ENCODE results near the gene LCLAT1. TPM values are rescaled to one million over a fixed set of nuclear protein-coding genes. Genes with fewer than 3 reads are reported as not detected.
A peak's percentile ranks its signal among the peaks of the same experiment; 100 is the strongest.
"Not testable (repeated sequence)": the region's sequence is repeated elsewhere in the genome, so short reads cannot be mapped to it uniquely, and the experiment has no call there.

The LCLAT1 gene
- total RNA-seq, 1 experiment from 2014 or later: 10.5 TPM

GRCh38 chr2:30577151-30577550, 130.1 kb downstream of the LCLAT1 start:
- peak; percentile 10 for DNase-seq

GRCh38 chr2:30580391-30580790, 133.3 kb downstream of the LCLAT1 start:
- H3K4me3 ChIP-seq (ENCODE audit: insufficient read depth, low read depth, low read length): no peak overlapping the region
- DNase-seq: peak; percentile 15
- no peaks in the 10 kb centered on the region for H3K36me3 ChIP-seq (replicated peaks; ENCODE audit: control insufficient read depth, insufficient read depth, low read length)
- H3K27me3 ChIP-seq (ENCODE audit: control insufficient read depth, insufficient read depth, low read length): no peaks in the 10 kb centered on the region

More at GRCh38 chr2:30577151-30577550, 130.1 kb downstream of the LCLAT1 start:
- Histone ChIP-seq H3K4me3 (ENCODE audit: insufficient read depth, low read depth, low read length) (no peak overlapping the region), H3K27me3 (ENCODE audit: control insufficient read depth, insufficient read depth, low read length) (no peaks in the 10 kb centered on the region), H3K36me3 (replicated peaks; ENCODE audit: control insufficient read depth, insufficient read depth, low read length) (no peaks in the 10 kb centered on the region)

GRCh38 chr2:30582521-30582920, 135.5 kb downstream of the LCLAT1 start:
- no peaks in the 10 kb centered on the region for H3K36me3 ChIP-seq (replicated peaks; ENCODE audit: control insufficient read depth, insufficient read depth, low read length)

GRCh38 chr2:30583204-30583749, 136.2 kb downstream of the LCLAT1 start:
- DNase-seq: no peak
- Histone ChIP-seq H3K27me3 (ENCODE audit: control insufficient read depth, insufficient read depth, low read length) (no peaks in the 10 kb centered on the region), H3K36me3 (replicated peaks; ENCODE audit: control insufficient read depth, insufficient read depth, low read length) (no peaks in the 10 kb centered on the region), H3K4me3 (ENCODE audit: insufficient read depth, low read depth, low read length) (no peak overlapping the region)

More at GRCh38 chr2:30582521-30582920, 135.5 kb downstream of the LCLAT1 start:
- Histone ChIP-seq H3K27me3 (ENCODE audit: control insufficient read depth, insufficient read depth, low read length) (no peaks in the 10 kb centered on the region), H3K4me3 (ENCODE audit: insufficient read depth, low read depth, low read length) (no peak overlapping the region)
- no peak for DNase-seq

GRCh38 chr2:30584116-30584515, 137.1 kb downstream of the LCLAT1 start:
- Histone ChIP-seq H3K4me3 (ENCODE audit: insufficient read depth, low read depth, low read length) (no peak overlapping the region), H3K36me3 (replicated peaks; ENCODE audit: control insufficient read depth, insufficient read depth, low read length) (no peaks in the 10 kb centered on the region), H3K27me3 (ENCODE audit: control insufficient read depth, insufficient read depth, low read length) (no peaks in the 10 kb centered on the region)
- no peak for DNase-seq

GRCh38 chr2:30588994-30589393, 141.9 kb downstream of the LCLAT1 start:
- DNase-seq: no peak
- no peaks in the 10 kb centered on the region for H3K27me3 ChIP-seq (ENCODE audit: control insufficient read depth, insufficient read depth, low read length)
- H3K36me3 ChIP-seq (replicated peaks; ENCODE audit: control insufficient read depth, insufficient read depth, low read length): no peaks in the 10 kb centered on the region
- H3K4me3 ChIP-seq (ENCODE audit: insufficient read depth, low read depth, low read length): no peak overlapping the region

GRCh38 chr2:30590407-30590806, 143.4 kb downstream of the LCLAT1 start:
- no peak for DNase-seq
- Histone ChIP-seq H3K27me3 (ENCODE audit: control insufficient read depth, insufficient read depth, low read length) (no peaks in the 10 kb centered on the region), H3K4me3 (ENCODE audit: insufficient read depth, low read depth, low read length) (no peak overlapping the region), H3K36me3 (replicated peaks; ENCODE audit: control insufficient read depth, insufficient read depth, low read length) (no peaks in the 10 kb centered on the region)

- no peaks in the 10 kb centered on the region for H3K36me3 ChIP-seq (replicated peaks; ENCODE audit: control insufficient read depth, insufficient read depth, low read length)
- H3K27me3 ChIP-seq (ENCODE audit: control insufficient read depth, insufficient read depth, low read length): no peaks in the 10 kb centered on the region
- no peak overlapping the region for H3K4me3 ChIP-seq (ENCODE audit: insufficient read depth, low read depth, low read length)
- no peak for DNase-seq
These were observed 144.1 kb downstream of the LCLAT1 start for GRCh38 chr2:30591186-30591585.

- no peak overlapping the region for H3K4me3 ChIP-seq (ENCODE audit: insufficient read depth, low read depth, low read length)
- no peak for DNase-seq
- no peaks in the 10 kb centered on the region for H3K27me3 ChIP-seq (ENCODE audit: control insufficient read depth, insufficient read depth, low read length)
- H3K36me3 ChIP-seq (replicated peaks; ENCODE audit: control insufficient read depth, insufficient read depth, low read length): no peaks in the 10 kb centered on the region
These were observed 154.3 kb downstream of the LCLAT1 start for GRCh38 chr2:30601375-30601774.

- H3K4me3 ChIP-seq (ENCODE audit: insufficient read depth, low read depth, low read length): no peak overlapping the region
- no peak for DNase-seq
- no peaks in the 10 kb centered on the region for H3K27me3 ChIP-seq (ENCODE audit: control insufficient read depth, insufficient read depth, low read length)
These were observed 158.2 kb downstream of the LCLAT1 start for GRCh38 chr2:30605197-30605596.

GRCh38 chr2:30608643-30609042, 161.6 kb downstream of the LCLAT1 start:
- DNase-seq: no peak
- no peak overlapping the region for H3K4me3 ChIP-seq (ENCODE audit: insufficient read depth, low read depth, low read length)
- no peaks in the 10 kb centered on the region for H3K36me3 ChIP-seq (replicated peaks; ENCODE audit: control insufficient read depth, insufficient read depth, low read length)
- H3K27me3 ChIP-seq (ENCODE audit: control insufficient read depth, insufficient read depth, low read length): no peaks in the 10 kb centered on the region

More at GRCh38 chr2:30605197-30605596, 158.2 kb downstream of the LCLAT1 start:
- H3K36me3 ChIP-seq (replicated peaks; ENCODE audit: control insufficient read depth, insufficient read depth, low read length): no peaks in the 10 kb centered on the region

GRCh38 chr2:30611583-30611982, 164.5 kb downstream of the LCLAT1 start:
- Histone ChIP-seq H3K27me3 (ENCODE audit: control insufficient read depth, insufficient read depth, low read length) (no peaks in the 10 kb centered on the region), H3K36me3 (replicated peaks; ENCODE audit: control insufficient read depth, insufficient read depth, low read length) (no peaks in the 10 kb centered on the region), H3K4me3 (ENCODE audit: insufficient read depth, low read depth, low read length) (no peak overlapping the region)
- DNase-seq: no peak

GRCh38 chr2:30612371-30612770, 165.3 kb downstream of the LCLAT1 start:
- DNase-seq: no peak
- no peaks in the 10 kb centered on the region for H3K27me3 ChIP-seq (ENCODE audit: control insufficient read depth, insufficient read depth, low read length)
- no peaks in the 10 kb centered on the region for H3K36me3 ChIP-seq (replicated peaks; ENCODE audit: control insufficient read depth, insufficient read depth, low read length)
- no peak overlapping the region for H3K4me3 ChIP-seq (ENCODE audit: insufficient read depth, low read depth, low read length)

- no peak overlapping the region for H3K4me3 ChIP-seq (ENCODE audit: insufficient read depth, low read depth, low read length)
- no peaks in the 10 kb centered on the region for H3K27me3 ChIP-seq (ENCODE audit: control insufficient read depth, insufficient read depth, low read length)
- no peak for DNase-seq
- H3K36me3 ChIP-seq (replicated peaks; ENCODE audit: control insufficient read depth, insufficient read depth, low read length): no peaks in the 10 kb centered on the region
These were observed 166.0 kb downstream of the LCLAT1 start for GRCh38 chr2:30613001-30613400.

- H3K27me3 ChIP-seq (ENCODE audit: control insufficient read depth, insufficient read depth, low read length); H3K36me3 ChIP-seq (replicated peaks; ENCODE audit: control insufficient read depth, insufficient read depth, low read length); H3K4me3 ChIP-seq (ENCODE audit: insufficient read depth, low read depth, low read length); DNase-seq: not testable (repeated sequence)
These were observed 167.2 kb downstream of the LCLAT1 start for GRCh38 chr2:30614227-30614626.

- Histone ChIP-seq H3K4me3 (ENCODE audit: insufficient read depth, low read depth, low read length) (no peak overlapping the region), H3K36me3 (replicated peaks; ENCODE audit: control insufficient read depth, insufficient read depth, low read length) (no peaks in the 10 kb centered on the region), H3K27me3 (ENCODE audit: control insufficient read depth, insufficient read depth, low read length) (no peaks in the 10 kb centered on the region)
- no peak for DNase-seq
These were observed 168.9 kb downstream of the LCLAT1 start for GRCh38 chr2:30615926-30616325.
